GM12878 (cell line): Measurements from ENCODE around the gene FEM1B.

Experiments used
- CTCF ChIP-seq, 3 experiments: IDR thresholded peaks in 2 of 3; conservative IDR thresholded peaks in 1 of 3; 2 replicates each; pipeline ENCODE4 v1.5.1; 2011; ENCODE audit warnings: low read depth in 3 of 3, low read length in 3 of 3, mild to moderate bottlenecking in 3 of 3, control low read depth in 2 of 3, moderate library complexity in 2 of 3, inconsistent platforms in 1 of 3, mixed read lengths in 1 of 3; ENCODE audit not compliant: control insufficient read depth in 2 of 3, insufficient read depth in 1 of 3; ENCODE audit errors: extremely low read depth in 1 of 3
- E4F1 ChIP-seq: fragments of 450-650 bp; IDR thresholded peaks from 2 replicates; pipeline ENCODE4 v1.6.1; 2018; ENCODE audit warnings: borderline replicate concordance, mild to moderate bottlenecking; ENCODE audit not compliant: partially characterized antibody
- EZH2 ChIP-seq: IDR thresholded peaks from 2 replicates; pipeline ENCODE4 v1.6.1; 2012; ENCODE audit warnings: low read depth, mild to moderate bottlenecking, control low read depth, inconsistent platforms, low read length, borderline replicate concordance; ENCODE audit not compliant: control insufficient read depth
- JUND ChIP-seq: IDR thresholded peaks from 2 replicates; pipeline ENCODE4 v1.6.1; 2012; ENCODE audit warnings: low read depth, mild to moderate bottlenecking, low read length, improper control_type of control experiment, moderate library complexity
- LARP7 ChIP-seq: fragments of 450-650 bp; IDR thresholded peaks from 2 replicates; pipeline ENCODE4 v1.6.1; 2017; ENCODE audit warnings: mild to moderate bottlenecking
- RAD21 ChIP-seq: IDR thresholded peaks from 2 replicates; pipeline ENCODE4 v1.6.1; 2011; ENCODE audit warnings: mild to moderate bottlenecking, low read depth, low read length, moderate library complexity; ENCODE audit not compliant: insufficient read depth
- RFX5 ChIP-seq: IDR thresholded peaks from 2 replicates; pipeline ENCODE4 v1.6.1; 2011; ENCODE audit warnings: low read depth, low read length, improper control_type of control experiment
- SPI1 ChIP-seq: IDR thresholded peaks from 2 replicates; pipeline ENCODE4 v1.6.1; 2011; ENCODE audit warnings: low read depth, mild to moderate bottlenecking, low read length, moderate library complexity, borderline replicate concordance; ENCODE audit not compliant: insufficient read depth
- TAF1 ChIP-seq: IDR thresholded peaks from 2 replicates; pipeline ENCODE4 v1.6.1; 2011; ENCODE audit warnings: mild to moderate bottlenecking, low read depth, low read length, borderline replicate concordance
- ZNF592 ChIP-seq: fragments of 450-650 bp; IDR thresholded peaks from 2 replicates; pipeline ENCODE4 v1.6.1; 2017; ENCODE audit warnings: mild to moderate bottlenecking, moderate library complexity

GRCh38 chr15:68325726-68326125 is 48.2 kb downstream of the FEM1B start:
- TF ChIP-seq E4F1 (no peak), LARP7 (no peak), CTCF (IDR thresholded peaks at IDR 0.05 in 2 of 3, conservative IDR thresholded peaks at IDR 0.05 in 1 of 3; ENCODE audit: control insufficient read depth in 2 of 3, extremely low read depth in 1 of 3, insufficient read depth in 1 of 3, low read depth in 3 of 3, low read length in 3 of 3) (no peak), RFX5 (no peak), JUND (no peak), EZH2 (no peak), ZNF592 (no peak), RAD21 (no peak), TAF1 (no peak), SPI1 (no peak)
